ENCODE measurements around the gene TTI1.

DNA sequence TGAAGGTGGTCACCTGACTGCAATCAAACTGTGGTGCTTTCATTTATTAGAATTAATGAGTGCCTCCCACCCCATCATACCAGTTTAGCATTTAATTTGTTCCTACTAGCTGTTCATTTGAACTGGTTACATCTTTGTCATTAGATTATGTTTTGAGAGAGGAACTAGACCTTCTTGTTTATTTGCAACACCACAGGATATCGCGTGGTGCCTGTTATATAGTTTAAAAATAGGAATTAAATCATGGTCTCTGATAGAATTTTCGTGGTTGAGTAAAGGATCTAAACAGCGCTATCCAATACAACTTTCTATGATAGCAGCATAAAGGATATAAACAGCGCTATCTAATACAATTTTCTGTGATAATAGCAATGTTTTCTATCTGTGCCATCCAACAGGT is 3.1 kb upstream of the TTI1 start:
- TF ChIP-seq, protein P1, sequence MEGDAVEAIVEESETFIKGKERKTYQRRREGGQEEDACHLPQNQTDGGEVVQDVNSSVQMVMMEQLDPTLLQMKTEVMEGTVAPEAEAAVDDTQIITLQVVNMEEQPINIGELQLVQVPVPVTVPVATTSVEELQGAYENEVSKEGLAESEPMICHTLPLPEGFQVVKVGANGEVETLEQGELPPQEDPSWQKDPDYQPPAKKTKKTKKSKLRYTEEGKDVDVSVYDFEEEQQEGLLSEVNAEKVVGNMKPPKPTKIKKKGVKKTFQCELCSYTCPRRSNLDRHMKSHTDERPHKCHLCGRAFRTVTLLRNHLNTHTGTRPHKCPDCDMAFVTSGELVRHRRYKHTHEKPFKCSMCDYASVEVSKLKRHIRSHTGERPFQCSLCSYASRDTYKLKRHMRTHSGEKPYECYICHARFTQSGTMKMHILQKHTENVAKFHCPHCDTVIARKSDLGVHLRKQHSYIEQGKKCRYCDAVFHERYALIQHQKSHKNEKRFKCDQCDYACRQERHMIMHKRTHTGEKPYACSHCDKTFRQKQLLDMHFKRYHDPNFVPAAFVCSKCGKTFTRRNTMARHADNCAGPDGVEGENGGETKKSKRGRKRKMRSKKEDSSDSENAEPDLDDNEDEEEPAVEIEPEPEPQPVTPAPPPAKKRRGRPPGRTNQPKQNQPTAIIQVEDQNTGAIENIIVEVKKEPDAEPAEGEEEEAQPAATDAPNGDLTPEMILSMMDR (IDR thresholded peaks at IDR 0.05 in 4 of 5, conservative IDR thresholded peaks at IDR 0.05 in 1 of 5) = no peak
- peak in 1 of 2 donors; percentile 10 for TF ChIP-seq POLR2A (IDR thresholded peaks at IDR 0.05)
